Astrocyte (in vitro differentiated cells and primary cell): ENCODE data around the gene PRRC1.

Source experiments
- CTCF ChIP-seq: IDR thresholded peaks from 2 replicates; pipeline ENCODE4 v1.5.1; 2011; ENCODE audit warnings: low read depth, mild to moderate bottlenecking, inconsistent platforms, low read length, moderate library complexity; ENCODE audit not compliant: insufficient read depth
- EZH2 ChIP-seq: IDR thresholded peaks from 2 replicates; pipeline ENCODE4 v1.6.1; 2012; ENCODE audit warnings: mild to moderate bottlenecking, low read length, inconsistent platforms; ENCODE audit not compliant: insufficient read depth

- no peak for TF ChIP-seq EZH2
- TF ChIP-seq CTCF = no peak
These were observed 72.8 kb downstream of the PRRC1 start for GRCh38 chr5:127590156-127590722.
